T-helper 2 cell treated with Interferon-gamma antibody and Interleukin-4, amounts not matched to agents 5 μg/mL and 100 μg/mL, for 36 hours (primary cell): ENCODE results near the gene LAMC3.

Experiments
- DNase-seq: peaks from one replicate; pipeline ENCODE4 v3.0.0; 2021; ENCODE audit warnings: low spot score
- H3K27ac Mint-ChIP-seq: one replicate; pipeline ENCODE4 v1.8.0; 2021; ENCODE audit warnings: mild to moderate bottlenecking, mixed read lengths
- H3K27me3 Mint-ChIP-seq: one replicate; pipeline ENCODE4 v1.8.0; 2021; ENCODE audit warnings: low read depth, mixed read lengths
- H3K36me3 Mint-ChIP-seq: one replicate; pipeline ENCODE4 v1.8.0; 2021; ENCODE audit warnings: low read depth, mixed read lengths
- H3K4me1 Mint-ChIP-seq: one replicate; pipeline ENCODE4 v1.8.0; 2021; ENCODE audit warnings: low read depth, mixed read lengths
- H3K4me3 Mint-ChIP-seq: one replicate; pipeline ENCODE4 v1.8.0; 2022; ENCODE audit warnings: mild to moderate bottlenecking, moderate library complexity, mixed read lengths
- H3K9me3 Mint-ChIP-seq: one replicate; pipeline ENCODE4 v1.8.0; 2021; ENCODE audit warnings: mixed read lengths

LAMC3 gene

GRCh38 chr9:131008909-131009618, at the start of gene LAMC3:
TSS of gene LAMC3 (plus strand) at chr9:131009174. CDS start at chr9:131009215, 41 bp downstream.
- no peaks in the 10 kb centered on the region for H3K36me3 Mint-ChIP-seq
- no peak within 1 kb of the TSS for H3K27ac Mint-ChIP-seq
- H3K4me1 Mint-ChIP-seq, result no peaks in the 10 kb centered on the region
- H3K27me3 Mint-ChIP-seq, result peaks cover 38% of the 10 kb centered on the region
- H3K4me3 Mint-ChIP-seq, result no peak within 1 kb of the TSS
- DNase-seq, result no peak
- H3K9me3 Mint-ChIP-seq, result no peaks in the 10 kb centered on the region

- Mint-ChIP-seq H3K36me3 (peaks cover 2% of the 10 kb centered on the region), H3K27ac (no peak overlapping the region), H3K4me1 (no peaks in the 10 kb centered on the region), H3K27me3 (no peaks in the 10 kb centered on the region), H3K9me3 (peaks cover 5% of the 10 kb centered on the region), H3K4me3 (no peak overlapping the region)
- DNase-seq, result no peak
These were observed 49.1 kb upstream of the LAMC3 start for GRCh38 chr9:130959809-130960334.

GRCh38 chr9:130960522-130961378, 48.2 kb upstream of the LAMC3 start:
- H3K9me3 Mint-ChIP-seq, result peaks cover 5% of the 10 kb centered on the region
- H3K4me1 Mint-ChIP-seq, result no peaks in the 10 kb centered on the region
- H3K27ac Mint-ChIP-seq, result no peak overlapping the region
- no peaks in the 10 kb centered on the region for H3K27me3 Mint-ChIP-seq
- H3K4me3 Mint-ChIP-seq, result no peak overlapping the region
- DNase-seq, result no peak
- H3K36me3 Mint-ChIP-seq, result peaks cover 2% of the 10 kb centered on the region

DNA sequence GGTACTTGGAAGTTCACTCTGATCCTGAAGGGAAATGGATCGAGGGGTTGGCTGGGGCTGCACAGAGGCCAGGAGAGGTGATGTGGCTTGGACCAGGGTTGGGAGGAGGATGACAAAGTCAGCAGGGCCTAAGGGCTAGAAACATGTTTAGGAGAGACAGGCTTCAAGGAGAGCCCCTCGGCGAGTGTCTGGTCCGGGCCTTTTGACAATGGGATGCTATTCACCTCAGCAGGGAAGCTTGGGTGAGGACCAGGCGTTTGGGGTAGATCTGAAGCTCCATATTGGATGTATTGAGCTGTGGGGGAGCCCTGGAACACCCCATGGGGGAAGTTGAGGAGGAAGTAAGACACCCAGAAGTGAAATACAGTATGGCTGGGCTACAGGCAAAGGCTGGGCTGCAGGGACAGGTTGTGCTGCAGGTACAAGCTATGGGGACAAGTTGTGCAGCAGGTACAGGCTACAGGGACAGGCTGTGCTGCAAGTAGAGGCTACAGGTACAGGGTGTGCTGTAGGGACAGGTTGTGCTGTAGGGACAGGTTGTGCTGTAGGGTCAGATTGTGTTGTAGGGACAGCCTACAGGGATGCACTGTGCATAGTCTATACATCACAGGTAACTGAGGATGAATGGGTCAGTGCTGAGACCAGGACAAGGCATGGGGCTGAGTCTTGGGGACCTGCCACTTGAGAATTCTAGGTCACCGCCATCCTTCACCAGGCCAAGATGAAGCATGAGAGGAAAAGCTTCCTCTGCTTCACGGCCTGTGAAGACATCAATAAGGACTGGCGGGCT, 47.3 kb upstream of the LAMC3 start:
- H3K27ac Mint-ChIP-seq, result no peak overlapping the region

DNA sequence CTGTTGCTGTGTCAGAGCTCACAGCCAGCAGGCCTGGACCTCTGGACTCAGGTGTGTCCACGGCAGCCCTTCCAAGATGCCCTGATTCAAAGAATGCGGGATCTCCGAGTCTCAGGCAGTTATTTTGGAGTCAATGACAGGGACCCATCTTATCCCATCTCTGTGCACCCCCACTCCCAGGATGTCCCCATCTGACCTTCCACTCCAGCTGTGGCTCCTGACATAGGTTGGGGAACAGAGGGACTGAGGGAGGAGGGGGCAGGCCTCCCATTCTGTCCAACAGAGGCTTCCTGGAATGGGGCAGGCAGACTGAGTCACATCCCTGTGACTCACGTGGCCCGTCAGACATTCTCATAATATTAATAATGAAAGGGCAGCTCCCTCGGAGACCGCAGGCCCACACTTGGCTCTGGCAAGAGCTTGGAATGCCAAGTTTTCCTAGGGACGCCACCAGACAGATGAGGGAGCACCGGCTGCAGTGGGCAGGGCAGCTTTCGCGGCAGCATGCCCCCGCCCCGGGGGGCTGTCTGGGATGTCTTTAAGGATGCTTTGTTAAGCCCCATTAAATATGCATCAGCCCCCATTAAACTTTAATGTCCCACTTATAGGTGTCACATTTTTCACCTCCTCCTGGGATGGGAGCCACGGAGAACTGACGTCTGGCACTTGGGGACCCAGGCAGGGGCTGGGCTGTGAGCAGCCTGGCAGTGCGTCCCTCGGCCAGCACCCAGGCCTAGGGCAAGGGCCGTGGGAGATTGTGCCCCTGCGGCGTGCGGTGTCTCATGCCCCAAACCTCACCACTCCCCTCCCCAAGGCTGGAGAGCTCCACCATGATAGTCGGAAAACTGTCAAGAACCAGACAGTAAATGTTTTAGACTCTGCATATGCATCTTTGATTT, 46.3 kb upstream of the LAMC3 start:
- Mint-ChIP-seq H3K36me3 (peaks cover 2% of the 10 kb centered on the region), H3K4me1 (no peaks in the 10 kb centered on the region), H3K27ac (no peak overlapping the region), H3K4me3 (no peak overlapping the region), H3K9me3 (peaks cover 5% of the 10 kb centered on the region), H3K27me3 (no peaks in the 10 kb centered on the region)
- no peak for DNase-seq

More for the DNA sequence above, 47.3 kb upstream of the LAMC3 start:
- Mint-ChIP-seq H3K36me3 (peaks cover 2% of the 10 kb centered on the region), H3K4me1 (no peaks in the 10 kb centered on the region), H3K4me3 (no peak overlapping the region), H3K27me3 (no peaks in the 10 kb centered on the region), H3K9me3 (peaks cover 5% of the 10 kb centered on the region)
- no peak for DNase-seq

DNA sequence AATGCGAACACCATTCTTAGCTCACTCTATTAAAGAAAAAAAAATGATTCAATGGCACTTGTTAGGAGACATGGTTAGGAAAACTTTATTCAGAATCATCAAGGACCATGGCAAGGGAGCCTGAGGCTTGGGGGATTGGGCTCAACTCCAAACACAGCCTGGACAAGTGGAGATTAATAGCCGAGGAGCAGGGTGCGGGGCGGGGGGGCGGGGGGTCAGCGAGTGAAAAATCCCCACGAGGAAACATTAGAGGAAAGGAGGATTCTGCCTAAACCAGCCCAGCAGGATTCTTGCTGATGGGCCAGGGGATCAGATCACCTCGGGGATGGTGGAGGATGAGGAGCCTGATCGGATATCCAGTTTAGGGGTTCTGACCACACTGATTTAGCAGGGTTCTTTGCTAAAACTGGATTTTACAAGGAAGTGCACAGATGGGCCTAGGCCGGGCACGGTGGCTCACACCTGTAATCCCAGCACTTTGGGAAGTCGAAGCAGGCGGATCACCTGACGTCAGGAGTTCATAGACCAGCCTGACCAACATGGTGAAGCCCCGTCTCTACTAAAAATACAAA, 45.6 kb upstream of the LAMC3 start:
- no peaks in the 10 kb centered on the region for H3K27me3 Mint-ChIP-seq
- H3K36me3 Mint-ChIP-seq, result peaks cover 2% of the 10 kb centered on the region
- H3K9me3 Mint-ChIP-seq, result peaks cover 5% of the 10 kb centered on the region
- H3K4me1 Mint-ChIP-seq, result no peaks in the 10 kb centered on the region
- no peak for DNase-seq
- no peak overlapping the region for H3K4me3 Mint-ChIP-seq
- no peak overlapping the region for H3K27ac Mint-ChIP-seq

DNA sequence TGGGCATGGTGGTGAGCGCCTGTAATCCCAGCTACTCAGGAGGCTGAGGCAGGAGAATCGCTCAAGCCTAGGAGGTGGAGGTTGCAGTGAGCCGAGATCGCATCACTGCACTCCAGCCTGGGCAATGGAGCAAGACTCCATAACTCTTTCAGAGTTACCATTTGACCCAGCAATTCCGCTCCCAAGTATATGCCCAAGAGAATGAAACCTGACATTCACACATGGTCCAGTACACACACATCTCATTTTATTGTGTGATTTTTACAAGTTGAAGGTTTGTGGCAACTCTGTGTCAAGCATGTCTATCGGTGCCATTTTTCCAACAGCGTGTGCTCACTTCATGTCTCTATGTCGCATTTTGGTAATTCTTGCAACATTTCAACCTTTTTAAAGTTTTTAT, 45.1 kb upstream of the LAMC3 start:
- Mint-ChIP-seq H3K36me3 (peaks cover under 1% of the 10 kb centered on the region), H3K4me3 (no peak overlapping the region), H3K27ac (no peak overlapping the region), H3K9me3 (peaks cover 2% of the 10 kb centered on the region), H3K4me1 (no peaks in the 10 kb centered on the region), H3K27me3 (no peaks in the 10 kb centered on the region)
- no peak for DNase-seq

- DNase-seq, result no peak
- no peaks in the 10 kb centered on the region for H3K4me1 Mint-ChIP-seq
- no peak overlapping the region for H3K27ac Mint-ChIP-seq
- H3K36me3 Mint-ChIP-seq, result no peaks in the 10 kb centered on the region
- H3K4me3 Mint-ChIP-seq, result no peak overlapping the region
- H3K27me3 Mint-ChIP-seq, result no peaks in the 10 kb centered on the region
- H3K9me3 Mint-ChIP-seq, result no peaks in the 10 kb centered on the region
These were observed 43.3 kb upstream of the LAMC3 start for GRCh38 chr9:130965680-130966079.

DNA sequence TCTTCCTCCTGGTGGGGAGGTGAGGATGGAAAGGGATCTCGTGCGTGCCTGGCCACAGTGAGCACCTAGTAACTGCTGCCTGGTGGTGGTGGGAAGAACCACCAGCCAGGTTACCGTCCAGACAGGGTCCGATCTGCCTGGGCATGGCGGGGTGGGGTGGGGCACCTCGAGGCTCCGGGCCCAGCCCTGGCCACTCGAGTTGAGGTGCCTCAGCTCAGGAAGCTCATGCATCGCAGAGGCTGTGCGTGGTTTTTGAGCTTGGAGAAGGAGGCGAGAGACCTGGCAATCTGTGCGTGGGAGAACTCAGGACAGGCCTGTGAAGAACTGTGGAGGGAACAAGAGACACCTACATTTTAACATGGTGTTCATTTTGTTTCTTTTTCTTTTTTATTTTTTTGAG, 38.9 kb upstream of the LAMC3 start:
- DNase-seq, result no peak
- H3K4me1 Mint-ChIP-seq, result no peaks in the 10 kb centered on the region
- no peak overlapping the region for H3K27ac Mint-ChIP-seq
- no peak overlapping the region for H3K4me3 Mint-ChIP-seq
- no peaks in the 10 kb centered on the region for H3K36me3 Mint-ChIP-seq
- no peaks in the 10 kb centered on the region for H3K27me3 Mint-ChIP-seq
- no peaks in the 10 kb centered on the region for H3K9me3 Mint-ChIP-seq

- Mint-ChIP-seq H3K4me1 (no peaks in the 10 kb centered on the region), H3K4me3 (no peak overlapping the region), H3K9me3 (no peaks in the 10 kb centered on the region), H3K27me3 (no peaks in the 10 kb centered on the region), H3K27ac (no peak overlapping the region), H3K36me3 (no peaks in the 10 kb centered on the region)
- no peak for DNase-seq
These were observed 38.1 kb upstream of the LAMC3 start for GRCh38 chr9:130970855-130971254.

GRCh38 chr9:130971294-130971849, 37.6 kb upstream of the LAMC3 start:
- Mint-ChIP-seq H3K36me3 (no peaks in the 10 kb centered on the region), H3K27ac (no peak overlapping the region), H3K4me1 (no peaks in the 10 kb centered on the region), H3K4me3 (no peak overlapping the region), H3K27me3 (no peaks in the 10 kb centered on the region), H3K9me3 (no peaks in the 10 kb centered on the region)
- no peak for DNase-seq

DNA sequence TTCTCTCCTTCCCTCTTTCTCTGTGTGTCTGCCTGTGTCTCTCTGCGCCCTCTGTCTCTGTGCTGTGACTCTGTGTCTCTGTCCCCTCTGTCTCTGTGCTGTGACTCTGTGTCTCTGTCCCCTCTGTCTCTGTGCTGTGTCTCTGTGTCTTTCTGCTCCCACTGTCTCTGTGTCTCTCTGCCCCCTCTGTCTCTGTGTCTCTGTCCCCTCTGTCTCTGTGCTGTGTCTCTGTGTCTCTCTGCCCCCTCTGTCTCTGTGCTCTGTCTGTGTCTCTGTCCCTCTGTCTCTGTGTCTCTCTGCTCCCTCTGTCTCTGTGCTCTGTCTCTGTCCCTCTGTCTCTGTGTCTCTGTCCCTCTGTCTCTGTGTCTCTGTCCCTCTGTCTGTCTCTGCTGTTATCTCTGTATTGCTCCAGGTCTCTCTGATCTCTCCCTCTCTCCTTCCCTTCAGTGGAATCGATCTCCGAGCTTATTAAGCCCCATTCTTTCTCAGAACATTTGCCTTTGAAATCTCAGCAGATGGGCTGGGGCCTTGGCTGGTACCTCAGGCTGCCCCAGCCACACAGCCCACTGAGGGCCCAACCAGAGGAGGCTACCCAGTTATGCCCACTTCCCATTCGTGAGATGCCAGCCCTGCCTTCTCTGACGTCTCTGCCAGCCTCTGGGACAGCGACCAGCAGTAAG, 36.6 kb upstream of the LAMC3 start:
- Mint-ChIP-seq H3K27me3 (no peaks in the 10 kb centered on the region), H3K9me3 (no peaks in the 10 kb centered on the region), H3K36me3 (no peaks in the 10 kb centered on the region), H3K4me1 (no peaks in the 10 kb centered on the region), H3K27ac (no peak overlapping the region), H3K4me3 (no peak overlapping the region)
- DNase-seq, result no peak
